ENCODE data around the gene CRACDL.

The CRACDL gene

GRCh38 chr2:98948956-98949739 lies 13.1 kb upstream of the CRACDL start:
- ChIA-PET CTCF (interaction anchor here (0.7 to 0.9 kb wide), 2 partner anchors 11 to 371 kb away, joined by 3 read pairs; no protein-coding TSS in a partner anchor), POLR2A (no interaction called here)
- no peak for DNase-seq (ENCODE audit: extremely low spot score)
- no peak for TF ChIP-seq NFRKB (IDR thresholded peaks at IDR 0.05)
- TF ChIP-seq L3MBTL2 (conservative IDR thresholded peaks at IDR 0.05) = no peak
- no peak for TF ChIP-seq PKNOX1 (IDR thresholded peaks at IDR 0.05)
- TF ChIP-seq BHLHE40 (IDR thresholded peaks at IDR 0.05; ENCODE audit: borderline replicate concordance) = no peak
- TF ChIP-seq SP1 (IDR thresholded peaks at IDR 0.05) = no peak
- TF ChIP-seq HDGF (IDR thresholded peaks at IDR 0.05; ENCODE audit: borderline replicate concordance) = no peak
- TF ChIP-seq TARDBP (IDR thresholded peaks at IDR 0.05) = no peak
- TF ChIP-seq CTBP1 (IDR thresholded peaks at IDR 0.05; ENCODE audit: borderline replicate concordance) = no peak
- no peak for TF ChIP-seq ZNF384 (IDR thresholded peaks at IDR 0.05)
- TF ChIP-seq SUZ12 (IDR thresholded peaks at IDR 0.05) = no peak
- TF ChIP-seq FOXM1 (IDR thresholded peaks at IDR 0.05; ENCODE audit: borderline replicate concordance) = no peak
- no peak for TF ChIP-seq ELF4 (IDR thresholded peaks at IDR 0.05)

GRCh38 chr2:98947554-98947953 lies 11.5 kb upstream of the CRACDL start:
- DNase-seq (ENCODE audit: extremely low spot score) = no peak
- TF ChIP-seq CTBP1 (IDR thresholded peaks at IDR 0.05; ENCODE audit: borderline replicate concordance) (no peak), NFRKB (IDR thresholded peaks at IDR 0.05) (no peak), ELF4 (IDR thresholded peaks at IDR 0.05) (no peak), BHLHE40 (IDR thresholded peaks at IDR 0.05; ENCODE audit: borderline replicate concordance) (no peak), SP1 (IDR thresholded peaks at IDR 0.05) (no peak), ARNT (IDR thresholded peaks at IDR 0.05) (no peak), L3MBTL2 (conservative IDR thresholded peaks at IDR 0.05) (no peak), FOXA1 (IDR thresholded peaks at IDR 0.05) (no peak), HDGF (IDR thresholded peaks at IDR 0.05; ENCODE audit: borderline replicate concordance) (no peak), FOXK2 (IDR thresholded peaks at IDR 0.05) (no peak), PKNOX1 (IDR thresholded peaks at IDR 0.05) (no peak)
- CTCF ChIA-PET = interaction anchor here (1.5 kb wide), 1 partner anchor 12 kb away, joined by 6 read pairs; the partner anchor contains the start of gene CRACDL
- POLR2A ChIA-PET = interaction anchor here (1.9 kb wide), 1 partner anchor 12 kb away, joined by 6 read pairs; the partner anchor contains the start of gene CRACDL

- no peak for TF ChIP-seq HDGF (IDR thresholded peaks at IDR 0.05; ENCODE audit: borderline replicate concordance)
- no peak for TF ChIP-seq ARNT (IDR thresholded peaks at IDR 0.05)
- TF ChIP-seq LEF1 (IDR thresholded peaks at IDR 0.05; ENCODE audit: borderline replicate concordance) = no peak
- no peak for TF ChIP-seq FOXM1 (IDR thresholded peaks at IDR 0.05; ENCODE audit: borderline replicate concordance)
- no peak for TF ChIP-seq ELF4 (IDR thresholded peaks at IDR 0.05)
- TF ChIP-seq SP1 (IDR thresholded peaks at IDR 0.05) = no peak
- TF ChIP-seq FOXA1 (IDR thresholded peaks at IDR 0.05) = no peak
- no peak for TF ChIP-seq TARDBP (IDR thresholded peaks at IDR 0.05)
- no peak for TF ChIP-seq BHLHE40 (IDR thresholded peaks at IDR 0.05; ENCODE audit: borderline replicate concordance)
- POLR2A ChIA-PET = interaction anchor here (1.9 kb wide), 1 partner anchor 11 kb away, joined by 6 read pairs; the partner anchor contains the start of gene CRACDL
- DNase-seq (ENCODE audit: extremely low spot score) = no peak
- CTCF ChIA-PET = interaction anchor here (0.6 to 1.5 kb wide), 3 partner anchors 10 to 98 kb away, joined by 3 to 6 read pairs (median 5); partner anchors contain the start of gene CRACDL
Observed at GRCh38 chr2:98946855-98947254, 10.8 kb upstream of the CRACDL start.

GRCh38 chr2:98944775-98945174 lies 8.8 kb upstream of the CRACDL start:
- ChIA-PET POLR2A (no interaction called here), CTCF (interaction anchor here (0.7 kb wide), 1 partner anchor 20 kb away, joined by 4 read pairs; no protein-coding TSS in a partner anchor)
- no peak for DNase-seq (ENCODE audit: extremely low spot score)
- TF ChIP-seq ELF4 (IDR thresholded peaks at IDR 0.05) (no peak), L3MBTL2 (conservative IDR thresholded peaks at IDR 0.05) (no peak), HDGF (IDR thresholded peaks at IDR 0.05; ENCODE audit: borderline replicate concordance) (no peak), FOXK2 (IDR thresholded peaks at IDR 0.05) (no peak), BHLHE40 (IDR thresholded peaks at IDR 0.05; ENCODE audit: borderline replicate concordance) (no peak), LEF1 (IDR thresholded peaks at IDR 0.05; ENCODE audit: borderline replicate concordance) (no peak), SUZ12 (IDR thresholded peaks at IDR 0.05) (no peak), FOXM1 (IDR thresholded peaks at IDR 0.05; ENCODE audit: borderline replicate concordance) (no peak), ZNF384 (IDR thresholded peaks at IDR 0.05) (no peak), NFRKB (IDR thresholded peaks at IDR 0.05) (no peak), PKNOX1 (IDR thresholded peaks at IDR 0.05) (no peak)

- POLR2A ChIA-PET = no interaction called here
- CTCF ChIA-PET = no interaction called here
- no peak for DNase-seq (ENCODE audit: extremely low spot score)
- TF ChIP-seq LEF1 (IDR thresholded peaks at IDR 0.05; ENCODE audit: borderline replicate concordance) = no peak
- no peak for TF ChIP-seq ELF4 (IDR thresholded peaks at IDR 0.05)
- TF ChIP-seq SUZ12 (IDR thresholded peaks at IDR 0.05) = no peak
- no peak for TF ChIP-seq HDGF (IDR thresholded peaks at IDR 0.05; ENCODE audit: borderline replicate concordance)
- TF ChIP-seq PKNOX1 (IDR thresholded peaks at IDR 0.05) = no peak
- TF ChIP-seq BHLHE40 (IDR thresholded peaks at IDR 0.05; ENCODE audit: borderline replicate concordance) = no peak
- TF ChIP-seq FOXM1 (IDR thresholded peaks at IDR 0.05; ENCODE audit: borderline replicate concordance) = no peak
- TF ChIP-seq FOXA1 (IDR thresholded peaks at IDR 0.05) = no peak
- TF ChIP-seq ZNF384 (IDR thresholded peaks at IDR 0.05) = no peak
- no peak for TF ChIP-seq FOXK2 (IDR thresholded peaks at IDR 0.05)
- no peak for TF ChIP-seq NFRKB (IDR thresholded peaks at IDR 0.05)
- no peak for TF ChIP-seq TARDBP (IDR thresholded peaks at IDR 0.05)
- TF ChIP-seq CTBP1 (IDR thresholded peaks at IDR 0.05; ENCODE audit: borderline replicate concordance) = no peak
- TF ChIP-seq SP1 (IDR thresholded peaks at IDR 0.05) = no peak
- no peak for TF ChIP-seq L3MBTL2 (conservative IDR thresholded peaks at IDR 0.05)
- TF ChIP-seq ARNT (IDR thresholded peaks at IDR 0.05) = no peak
Observed at GRCh38 chr2:98940102-98940501, 4.1 kb upstream of the CRACDL start.

Measured in HEK293T (cell line).